Vagina (tissue), 2 donors: ENCODE data around the gene ARID1B.

Source experiments
- POLR2A ChIP-seq, 2 donors: fragments of 450-650 bp; IDR thresholded peaks; one replicate each; pipeline ENCODE4 v1.6.1; 2017; ENCODE audit warnings: antibody characterized with exemption in 2 of 2, mild to moderate bottlenecking in 2 of 2, moderate library complexity in 2 of 2
- POLR2AphosphoS5 ChIP-seq, 2 donors: sonication (generic); formaldehyde crosslinking; IDR thresholded peaks; one replicate each; pipeline ENCODE4 v1.9.0; 2017; ENCODE audit warnings: antibody characterized with exemption in 2 of 2, mild to moderate bottlenecking in 2 of 2, low read depth in 1 of 2; ENCODE audit not compliant: insufficient read depth in 1 of 2
- TF ChIP-seq, protein P1 (sequence below), 3 experiments: fragments of 450-650 bp in 2 of 3; fragments of 200-600 bp in 1 of 3; sonication (generic) in 1 of 3; IDR thresholded peaks; one replicate each; pipeline ENCODE4 v1.5.1; 2017 to 2019; ENCODE audit warnings: antibody characterized with exemption in 3 of 3, mild to moderate bottlenecking in 2 of 3, moderate library complexity in 2 of 3

- TF ChIP-seq, protein P1, sequence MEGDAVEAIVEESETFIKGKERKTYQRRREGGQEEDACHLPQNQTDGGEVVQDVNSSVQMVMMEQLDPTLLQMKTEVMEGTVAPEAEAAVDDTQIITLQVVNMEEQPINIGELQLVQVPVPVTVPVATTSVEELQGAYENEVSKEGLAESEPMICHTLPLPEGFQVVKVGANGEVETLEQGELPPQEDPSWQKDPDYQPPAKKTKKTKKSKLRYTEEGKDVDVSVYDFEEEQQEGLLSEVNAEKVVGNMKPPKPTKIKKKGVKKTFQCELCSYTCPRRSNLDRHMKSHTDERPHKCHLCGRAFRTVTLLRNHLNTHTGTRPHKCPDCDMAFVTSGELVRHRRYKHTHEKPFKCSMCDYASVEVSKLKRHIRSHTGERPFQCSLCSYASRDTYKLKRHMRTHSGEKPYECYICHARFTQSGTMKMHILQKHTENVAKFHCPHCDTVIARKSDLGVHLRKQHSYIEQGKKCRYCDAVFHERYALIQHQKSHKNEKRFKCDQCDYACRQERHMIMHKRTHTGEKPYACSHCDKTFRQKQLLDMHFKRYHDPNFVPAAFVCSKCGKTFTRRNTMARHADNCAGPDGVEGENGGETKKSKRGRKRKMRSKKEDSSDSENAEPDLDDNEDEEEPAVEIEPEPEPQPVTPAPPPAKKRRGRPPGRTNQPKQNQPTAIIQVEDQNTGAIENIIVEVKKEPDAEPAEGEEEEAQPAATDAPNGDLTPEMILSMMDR (IDR thresholded peaks at IDR 0.05), result no peak
- TF ChIP-seq POLR2AphosphoS5 (IDR thresholded peaks at IDR 0.05; ENCODE audit: insufficient read depth in 1 of 2, low read depth in 1 of 2), result no peak
- no peak for TF ChIP-seq POLR2A (IDR thresholded peaks at IDR 0.05)
Observed at GRCh38 chr6:156996265-156996664, 219.1 kb downstream of the ARID1B start.
